Measurements from ENCODE around the gene MYH4.

MYH4 gene

DNA sequence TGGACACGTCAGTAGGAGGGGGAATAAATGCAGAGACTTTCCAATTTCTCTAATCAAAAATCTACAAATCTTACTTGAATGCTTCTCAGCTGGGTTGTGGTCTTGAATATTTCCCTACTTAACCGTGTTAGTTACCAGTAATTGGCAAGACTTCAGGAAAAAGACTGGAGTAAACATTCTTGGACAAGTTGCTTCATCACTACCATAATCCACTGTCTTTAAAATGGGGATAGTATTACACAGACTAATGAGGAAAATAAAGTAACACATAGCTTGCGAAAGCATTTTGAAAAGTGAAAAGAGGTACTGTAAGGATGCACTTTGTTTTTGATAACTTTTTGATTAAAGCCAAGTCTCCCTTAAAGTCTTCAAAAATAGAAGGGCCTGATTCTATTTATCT, 30.6 kb upstream of the MYH4 start:
- TF ChIP-seq CTCF (IDR thresholded peaks at IDR 0.05; ENCODE audit: insufficient read depth, low read length, missing control alignments), result no peak
- no peak overlapping the region for H3K4me3 ChIP-seq (ENCODE audit: low read depth, low read length)
- ChIA-PET POLR2A (no interaction called here), CTCF (no interaction called here)
- no peak for DNase-seq (ENCODE audit: low read depth, low spot score)

GRCh38 chr17:10492004-10492403, 22.6 kb upstream of the MYH4 start:
- POLR2A ChIA-PET, result no interaction called here
- no peak for DNase-seq (ENCODE audit: low read depth, low spot score)
- H3K4me3 ChIP-seq (ENCODE audit: low read depth, low read length), result no peak overlapping the region
- TF ChIP-seq CTCF (IDR thresholded peaks at IDR 0.05; ENCODE audit: insufficient read depth, low read length, missing control alignments), result no peak
- CTCF ChIA-PET, result no interaction called here

DNA sequence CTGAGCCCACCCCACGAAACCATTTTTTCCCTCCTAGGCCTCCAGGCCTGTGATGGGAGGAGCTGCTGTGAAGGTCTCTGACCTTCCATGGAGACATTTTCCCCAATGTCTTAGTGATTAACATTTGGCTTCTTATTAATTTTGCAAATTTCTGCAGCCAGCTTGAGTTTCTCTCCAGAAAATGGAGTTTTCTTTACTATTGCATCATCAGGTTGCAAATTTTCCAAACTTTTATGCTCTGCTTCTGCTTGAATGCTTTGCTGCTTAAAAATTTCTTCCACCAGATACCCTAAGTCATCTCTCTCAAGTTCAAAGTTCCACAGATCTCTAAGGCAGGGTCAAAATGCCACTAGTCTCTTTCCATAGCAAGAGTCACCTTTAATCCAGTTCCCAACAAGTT, 12.9 kb upstream of the MYH4 start:
- ChIA-PET CTCF (no interaction called here), POLR2A (no interaction called here)
- DNase-seq (ENCODE audit: low read depth, low spot score), result no peak
- TF ChIP-seq CTCF (IDR thresholded peaks at IDR 0.05; ENCODE audit: insufficient read depth, low read length, missing control alignments), result no peak
- H3K4me3 ChIP-seq (ENCODE audit: low read depth, low read length), result no peak overlapping the region

DNA sequence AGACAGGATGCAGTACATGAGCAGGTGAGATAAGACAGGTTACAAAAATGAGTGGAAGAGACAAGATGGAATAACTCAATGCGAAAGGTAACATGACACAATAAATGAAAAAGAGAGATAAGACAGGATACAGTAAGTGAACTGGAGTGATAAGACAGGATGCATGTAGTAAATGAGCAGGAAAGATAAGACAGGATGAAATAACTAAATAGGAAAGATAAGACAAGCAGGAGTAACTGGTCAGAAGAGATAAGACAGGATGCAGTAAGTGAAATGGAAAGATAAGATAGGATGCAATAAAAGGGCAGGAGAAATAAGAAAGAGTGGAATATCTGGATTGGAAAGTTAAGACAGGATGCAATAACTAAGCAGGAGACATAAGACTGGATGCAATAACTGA, 8.3 kb upstream of the MYH4 start:
- DNase-seq (ENCODE audit: low read depth, low spot score), result no peak
- ChIA-PET CTCF (interaction anchor here (1.0 kb wide), 1 partner anchor 9 kb away, joined by 3 read pairs; the partner anchor contains the start of gene MYH4), POLR2A (no interaction called here)
- no peak overlapping the region for H3K4me3 ChIP-seq (ENCODE audit: low read depth, low read length)
- no peak for TF ChIP-seq CTCF (IDR thresholded peaks at IDR 0.05; ENCODE audit: insufficient read depth, low read length, missing control alignments)

DNA sequence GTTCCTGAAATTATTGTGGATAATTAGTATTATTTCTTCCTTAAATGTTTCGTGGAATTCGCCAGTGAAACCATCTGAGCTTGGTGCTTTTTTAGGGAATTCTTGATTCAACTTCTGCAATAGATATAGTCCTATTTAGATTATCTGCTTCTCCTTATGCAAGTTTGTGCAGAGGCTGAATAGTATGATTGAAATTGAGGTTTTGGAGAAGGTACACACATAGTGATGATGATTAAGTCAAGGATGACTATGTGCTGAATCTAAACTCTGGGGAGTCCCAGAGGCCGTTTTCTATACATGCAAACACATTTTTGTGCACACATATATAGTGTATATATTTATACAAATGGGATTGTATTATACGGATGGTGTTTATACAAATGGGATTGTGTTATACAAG, 5.2 kb upstream of the MYH4 start:
- ChIA-PET CTCF (interaction anchor here (1.0 to 1.4 kb wide), 2 partner anchors 22 to 142 kb away, joined by 3 read pairs; no protein-coding TSS in a partner anchor), POLR2A (no interaction called here)
- DNase-seq (ENCODE audit: low read depth, low spot score), result no peak
- TF ChIP-seq CTCF (IDR thresholded peaks at IDR 0.05; ENCODE audit: insufficient read depth, low read length, missing control alignments), result no peak
- no peak overlapping the region for H3K4me3 ChIP-seq (ENCODE audit: low read depth, low read length)

- DNase-seq (ENCODE audit: low read depth, low spot score), result no peak
- TF ChIP-seq CTCF (IDR thresholded peaks at IDR 0.05; ENCODE audit: insufficient read depth, low read length, missing control alignments), result no peak
- POLR2A ChIA-PET, result no interaction called here
- no peak overlapping the region for H3K4me3 ChIP-seq (ENCODE audit: low read depth, low read length)
- CTCF ChIA-PET, result interaction anchor here (1.2 kb wide), 1 partner anchor 143 kb away, joined by 3 read pairs; no protein-coding TSS in a partner anchor
Observed at GRCh38 chr17:10471858-10472257, 2.5 kb upstream of the MYH4 start.
